Stimulated activated effector memory CD8-positive, alpha-beta T cell treated with anti-CD3 and anti-CD28 coated beads, Interleukin-12 subunit alpha, Interleukin-12 subunit beta, amount 100 ng/mL, for 72 hours (primary cell): ENCODE results near the gene MAP3K5.

Source experiments
- ATAC-seq: fragments of 150-1000 bp; cut with Tn5 transposase; 2 replicates; pipeline ENCODE4 v1.10.0; 2021
- DNase-seq, 2 donors: peaks; one replicate each; pipeline ENCODE4 v3.0.0; 2021 to 2022; ENCODE audit warnings: low spot score in 2 of 2
- H3K27ac Mint-ChIP-seq: one replicate; pipeline ENCODE4 v1.8.0; 2022; ENCODE audit warnings: mild to moderate bottlenecking, mixed read lengths
- H3K36me3 Mint-ChIP-seq: one replicate; pipeline ENCODE4 v1.8.0; 2022; ENCODE audit warnings: mild to moderate bottlenecking, mixed read lengths
- H3K4me1 Mint-ChIP-seq: one replicate; pipeline ENCODE4 v1.8.0; 2022; ENCODE audit warnings: mixed read lengths
- H3K4me3 Mint-ChIP-seq: one replicate; pipeline ENCODE4 v1.8.0; 2022; ENCODE audit warnings: mild to moderate bottlenecking, mixed read lengths
- H3K9me3 Mint-ChIP-seq: one replicate; pipeline ENCODE4 v1.8.0; 2022; ENCODE audit warnings: mixed read lengths

Gene MAP3K5

DNA sequence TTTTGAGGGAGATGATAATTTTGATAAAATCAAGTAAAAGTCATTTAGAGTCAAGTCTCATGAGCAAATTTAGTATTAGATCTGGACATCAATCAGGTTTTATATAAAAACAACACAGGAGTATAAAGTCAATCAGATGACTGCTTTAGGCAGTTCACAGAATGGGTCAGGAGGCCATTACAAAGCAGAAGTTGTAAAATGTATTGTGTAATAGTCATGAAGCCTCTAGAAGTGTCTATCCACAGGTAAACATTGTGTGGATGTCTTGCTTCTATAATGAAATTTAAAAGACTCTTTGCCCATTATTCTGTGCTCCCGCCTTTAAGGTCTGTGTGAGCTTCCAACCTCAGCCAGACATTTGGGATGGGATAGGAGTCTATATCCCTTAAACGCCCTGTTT, 270.9 kb downstream of the MAP3K5 start:
- Mint-ChIP-seq H3K27ac (no peak overlapping the region), H3K4me3 (no peak overlapping the region), H3K9me3 (no peaks in the 10 kb centered on the region), H3K36me3 (no peaks in the 10 kb centered on the region), H3K4me1 (peaks cover 4% of the 10 kb centered on the region)
- DNase-seq (no peak), ATAC-seq (no peak)

GRCh38 chr6:136520517-136520916, 271.8 kb downstream of the MAP3K5 start:
- H3K9me3 Mint-ChIP-seq, result no peaks in the 10 kb centered on the region
- DNase-seq, result no peak
- no peaks in the 10 kb centered on the region for H3K36me3 Mint-ChIP-seq
- no peak overlapping the region for H3K4me3 Mint-ChIP-seq
- no peak for ATAC-seq
- H3K4me1 Mint-ChIP-seq, result no peaks in the 10 kb centered on the region
- no peak overlapping the region for H3K27ac Mint-ChIP-seq

DNA sequence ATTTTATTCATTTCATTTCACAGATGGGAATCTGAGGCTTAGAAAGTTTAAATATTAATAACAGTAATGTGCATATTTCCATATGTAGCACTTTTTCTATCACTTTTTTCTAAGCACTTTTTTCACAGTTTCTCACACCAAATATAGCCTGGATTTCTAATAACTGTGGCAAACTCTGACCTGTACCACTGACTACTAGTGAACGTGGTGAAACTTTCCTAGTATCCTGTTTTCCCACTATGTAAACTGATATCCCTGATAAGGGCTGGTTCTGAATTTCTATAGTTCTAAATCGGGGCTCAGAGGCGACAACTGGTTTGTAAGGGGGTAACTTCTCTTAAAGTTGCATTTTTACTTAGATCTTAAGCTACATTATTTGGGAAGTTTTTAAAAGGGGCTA, 274.7 kb downstream of the MAP3K5 start:
- ATAC-seq, result no peak
- Mint-ChIP-seq H3K4me1 (no peaks in the 10 kb centered on the region), H3K4me3 (no peak overlapping the region), H3K9me3 (no peaks in the 10 kb centered on the region), H3K27ac (no peak overlapping the region), H3K36me3 (no peaks in the 10 kb centered on the region)
- no peak for DNase-seq

DNA sequence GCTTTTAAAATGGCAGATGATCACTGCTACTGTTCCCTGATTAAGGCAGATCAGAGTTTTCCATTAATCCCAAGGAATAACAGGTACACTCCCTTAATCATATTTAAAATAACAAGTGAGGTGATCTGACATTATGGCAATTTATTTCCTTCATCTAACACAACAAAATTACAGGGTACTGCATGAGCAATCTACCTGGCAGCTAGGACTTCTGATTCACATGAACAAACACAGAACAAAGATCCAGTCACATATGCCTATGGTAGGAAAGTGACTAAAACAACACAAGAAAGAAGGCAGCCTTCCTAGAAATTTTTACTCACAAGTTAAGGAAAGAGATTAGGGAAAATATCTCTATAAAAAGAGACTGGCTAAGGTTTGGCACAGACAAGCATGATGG, 275.3 kb downstream of the MAP3K5 start:
- Mint-ChIP-seq H3K4me1 (no peaks in the 10 kb centered on the region), H3K4me3 (no peak overlapping the region), H3K36me3 (no peaks in the 10 kb centered on the region), H3K9me3 (no peaks in the 10 kb centered on the region), H3K27ac (no peak overlapping the region)
- ATAC-seq, result no peak
- DNase-seq, result no peak

- no peak overlapping the region for H3K27ac Mint-ChIP-seq
- no peaks in the 10 kb centered on the region for H3K36me3 Mint-ChIP-seq
- DNase-seq, result no peak
- no peak overlapping the region for H3K4me3 Mint-ChIP-seq
- no peaks in the 10 kb centered on the region for H3K9me3 Mint-ChIP-seq
- ATAC-seq, result no peak
- H3K4me1 Mint-ChIP-seq, result peaks cover 13% of the 10 kb centered on the region
Measured at GRCh38 chr6:136514591-136514990, 277.7 kb downstream of the MAP3K5 start.

DNA sequence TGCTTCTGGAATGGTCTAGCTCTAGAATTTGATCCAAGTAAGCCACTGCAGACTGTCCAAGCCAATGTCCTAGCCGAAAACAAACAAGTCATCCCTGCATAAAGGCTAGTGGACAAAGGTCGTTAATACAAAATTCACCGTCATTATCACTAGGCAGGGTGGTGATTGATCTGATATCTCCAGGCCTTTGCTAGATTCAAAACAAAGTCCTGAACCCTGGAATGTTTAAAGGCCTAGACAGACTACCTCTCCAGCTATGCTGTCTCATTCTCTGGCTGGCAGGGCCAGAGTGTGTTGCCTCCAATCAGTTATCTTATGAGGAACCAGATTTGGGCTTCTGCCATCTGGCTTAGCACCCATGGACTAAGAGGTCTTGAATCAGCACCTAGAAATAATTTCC, 280.4 kb downstream of the MAP3K5 start:
- no peaks in the 10 kb centered on the region for H3K9me3 Mint-ChIP-seq
- H3K36me3 Mint-ChIP-seq, result no peaks in the 10 kb centered on the region
- no peak for DNase-seq
- H3K27ac Mint-ChIP-seq, result no peak overlapping the region
- no peak overlapping the region for H3K4me3 Mint-ChIP-seq
- no peak for ATAC-seq
- peaks cover 13% of the 10 kb centered on the region for H3K4me1 Mint-ChIP-seq

- H3K4me1 Mint-ChIP-seq, result peaks cover 13% of the 10 kb centered on the region
- H3K27ac Mint-ChIP-seq, result no peak overlapping the region
- ATAC-seq, result no peak
- no peaks in the 10 kb centered on the region for H3K9me3 Mint-ChIP-seq
- H3K36me3 Mint-ChIP-seq, result no peaks in the 10 kb centered on the region
- no peak overlapping the region for H3K4me3 Mint-ChIP-seq
- no peak for DNase-seq
Measured at GRCh38 chr6:136511397-136511796, 280.9 kb downstream of the MAP3K5 start.

- ATAC-seq, result peak; percentile 80
- no peak overlapping the region for H3K27ac Mint-ChIP-seq
- peaks cover 13% of the 10 kb centered on the region for H3K4me1 Mint-ChIP-seq
- no peak for DNase-seq
- H3K9me3 Mint-ChIP-seq, result no peaks in the 10 kb centered on the region
- H3K4me3 Mint-ChIP-seq, result no peak overlapping the region
- H3K36me3 Mint-ChIP-seq, result no peaks in the 10 kb centered on the region
Measured at GRCh38 chr6:136510782-136511181, 281.5 kb downstream of the MAP3K5 start.

- H3K4me3 Mint-ChIP-seq, result no peak overlapping the region
- ATAC-seq, result peak; percentile 83
Measured at GRCh38 chr6:136510299-136510698, 282.0 kb downstream of the MAP3K5 start.

GRCh38 chr6:136508725-136509392, 283.4 kb downstream of the MAP3K5 start:
- Mint-ChIP-seq H3K4me1 (peaks cover 13% of the 10 kb centered on the region), H3K36me3 (no peaks in the 10 kb centered on the region), H3K9me3 (no peaks in the 10 kb centered on the region), H3K27ac (no peak overlapping the region), H3K4me3 (no peak overlapping the region)
- DNase-seq, result no peak
- no peak for ATAC-seq

More at GRCh38 chr6:136510299-136510698, 282.0 kb downstream of the MAP3K5 start:
- no peaks in the 10 kb centered on the region for H3K36me3 Mint-ChIP-seq
- H3K9me3 Mint-ChIP-seq, result no peaks in the 10 kb centered on the region
- no peak for DNase-seq
- peaks cover 13% of the 10 kb centered on the region for H3K4me1 Mint-ChIP-seq
- H3K27ac Mint-ChIP-seq, result peak overlapping the region; percentile 16
